Muscle of back (tissue), 11 donors: ENCODE measurements around the gene ZNF432. TPM values are rescaled to one million over a fixed set of nuclear protein-coding genes. Genes with fewer than 3 reads are reported as not detected.

ENCODE experiments used
- DNase-seq, 3 donors: peaks; one replicate each; pipeline versions ENCODE4 v3.0.0 to v3.0.0-alpha.2; 2013
- polyA plus RNA-seq, 10 donors: library from polyadenylated mRNA; unstranded; fragments of 120-200 nt; gene quantifications; one replicate each; pipeline ENCODE4 v1.2.1, GENCODE V29; 2013; ENCODE audit not compliant: insufficient read length in 10 of 10

Gene ZNF432
- polyA plus RNA-seq, 10 donors = 7.3 to 14.6 (median 10.0) TPM

- DNase-seq = no peak
These were observed 28.1 kb downstream of the ZNF432 start for GRCh38 chr19:52020506-52020905.

- no peak for DNase-seq
These were observed 38.0 kb downstream of the ZNF432 start for GRCh38 chr19:52010674-52011073.

- peak; percentile 92 to 98 (median 96) for DNase-seq
These were observed 40.7 kb downstream of the ZNF432 start, which contains the start of gene ZNF615 for GRCh38 chr19:52007806-52008557. Gene ZNF615 (minus strand): TSS chr19:52008211. CDS start chr19:52003711, 4,500 bp downstream.

GRCh38 chr19:52007451-52007805 lies 41.2 kb downstream of the ZNF432 start:
- peak in 1 of 3 donors; percentile 11 for DNase-seq

GRCh38 chr19:51994048-51994644 lies 54.5 kb downstream of the ZNF432 start:
- DNase-seq = no peak

GRCh38 chr19:51993422-51993821 lies 55.2 kb downstream of the ZNF432 start:
- DNase-seq = no peak

GRCh38 chr19:51986309-51987291 lies 62.0 kb downstream of the ZNF432 start, which contains the start of gene ZNF350:
Gene ZNF350 (minus strand): TSS chr19:51986840. CDS start chr19:51974360, 12,480 bp downstream.
- DNase-seq = peak; percentile 95 to 98 (median 96)

- DNase-seq = no peak
These were observed 65.3 kb downstream of the ZNF432 start for GRCh38 chr19:51983361-51983760.

Other genes with a start within 250 kb of the ZNF432 start
- gene ZNF577, start 160.9 kb downstream of the ZNF432 start, polyA plus RNA-seq = 10 to 100 TPM; 10.1 to 21.2 (median 15.0) TPM
- gene ZNF649, start 143.8 kb downstream of the ZNF432 start, polyA plus RNA-seq = 10 to 100 TPM in 9 of 10 donors, 1 to 10 TPM in 1; 8.7 to 15.6 (median 11.8) TPM
- 1 to 10 TPM; 4.6 to 7.5 (median 5.4) TPM for gene ZNF613, start 121.4 kb downstream of the ZNF432 start, polyA plus RNA-seq
- gene ZNF350, start 62.0 kb downstream of the ZNF432 start, polyA plus RNA-seq = 1 to 10 TPM; 5.6 to 9.8 (median 8.0) TPM
- gene ZNF615, start 40.6 kb downstream of the ZNF432 start, polyA plus RNA-seq = 10 to 100 TPM in 5 of 10 donors, 1 to 10 TPM in 5; 7.6 to 12.5 (median 10.1) TPM
- 10 to 100 TPM in 4 of 10 donors, 1 to 10 TPM in 6; 7.4 to 10.9 (median 9.4) TPM for gene ZNF614, start 20.5 kb downstream of the ZNF432 start, polyA plus RNA-seq
- 10 to 100 TPM in 5 of 10 donors, 1 to 10 TPM in 5; 8.2 to 18.9 (median 10.0) TPM for gene ZNF841, start 46.9 kb upstream of the ZNF432 start, polyA plus RNA-seq
- gene ZNF616, start 91.1 kb upstream of the ZNF432 start, polyA plus RNA-seq = 10 to 100 TPM in 5 of 10 donors, 1 to 10 TPM in 5; 7.3 to 12.8 (median 10.1) TPM
- 10 to 100 TPM in 2 of 10 donors, 1 to 10 TPM in 8; 5.9 to 10.9 (median 8.6) TPM for gene ZNF836, start 122.8 kb upstream of the ZNF432 start, polyA plus RNA-seq
- 100 to 1,000 TPM; 242 to 328 (median 297) TPM for gene PPP2R1A, start 141.2 kb upstream of the ZNF432 start, polyA plus RNA-seq
- 10 to 100 TPM in 9 of 10 donors, 1 to 10 TPM in 1; 8.1 to 14.4 (median 11.9) TPM for gene ZNF766, start 220.7 kb upstream of the ZNF432 start, polyA plus RNA-seq
- 10 to 100 TPM in 5 of 10 donors, 1 to 10 TPM in 5; 7.9 to 12.8 (median 10.4) TPM for gene ZNF480, start 248.3 kb upstream of the ZNF432 start, polyA plus RNA-seq